ENCODE data around the gene INSR. TPM values are rescaled to one million over a fixed set of nuclear protein-coding genes. Genes with fewer than 3 reads are reported as not detected.

The INSR gene
- total and polyA plus RNA-seq, 2 experiments from 2014 or later = 19.2 to 52.1 TPM

DNA sequence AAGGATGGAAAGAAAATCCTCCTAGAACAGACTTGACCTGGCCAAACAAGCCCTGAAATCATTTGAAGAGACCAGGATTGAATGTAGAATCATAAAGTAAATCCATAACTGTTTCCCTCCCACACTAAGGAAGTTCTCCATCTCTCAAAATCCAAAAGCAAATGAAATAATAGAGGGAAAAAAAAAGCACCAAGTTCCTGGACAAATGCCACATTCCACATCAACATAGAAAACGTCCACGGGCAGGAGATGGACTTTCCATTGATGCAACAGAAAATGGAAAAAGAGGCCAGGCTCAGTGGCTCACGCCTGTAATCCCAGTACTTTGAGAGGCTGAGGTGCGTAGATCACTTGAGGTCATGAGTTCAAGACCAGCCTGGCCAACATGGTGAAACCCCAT lies 56.2 kb downstream of the INSR start:
- Mint-ChIP-seq H3K9me3 (peaks cover 24% of the 10 kb centered on the region), H3K4me3 (no peak overlapping the region), H3K36me3 (ENCODE audit: low read depth) (peaks cover 21% of the 10 kb centered on the region), H3K27ac (no peak overlapping the region), H3K4me1 (no peaks in the 10 kb centered on the region), H3K27me3 (ENCODE audit: insufficient read depth, low read depth, poor library complexity) (no peaks in the 10 kb centered on the region)
- Histone ChIP-seq H3K4me2 (no peak overlapping the region), H3K36me3 (ENCODE audit: insufficient read depth) (no peaks in the 10 kb centered on the region), H3F3A (replicated peaks; ENCODE audit: low read depth) (no peaks in the 10 kb centered on the region), H3K27me3 (ENCODE audit: insufficient read depth) (no peaks in the 10 kb centered on the region), H3K79me2 (replicated peaks; ENCODE audit: insufficient read depth) (peaks cover 44% of the 10 kb centered on the region), H4K20me1 (replicated peaks; ENCODE audit: insufficient read depth) (no peaks in the 10 kb centered on the region; the same call in 1 of the 2 replicates), H2AFZ (no peak overlapping the region), H3K27ac (ENCODE audit: low read depth) (no peak overlapping the region), H3K4me3 (no peak overlapping the region), H3K4me1 (ENCODE audit: insufficient read depth) (no peaks in the 10 kb centered on the region), H3K9me2 (ENCODE audit: insufficient read depth) (no peaks in the 10 kb centered on the region)
- TF ChIP-seq EZH2 (IDR thresholded peaks at IDR 0.05; ENCODE audit: low read depth, unreplicated experiment) (no peak), REST (IDR thresholded peaks at IDR 0.05; ENCODE audit: unreplicated experiment) (no peak), ZNF114 (CRISPR knock-in tag; IDR thresholded peaks at IDR 0.05) (no peak), JUNB (IDR thresholded peaks at IDR 0.05; ENCODE audit: unreplicated experiment) (no peak), POLR2AphosphoS5 (IDR thresholded peaks at IDR 0.05; ENCODE audit: low read depth) (no peak), NANOG (IDR thresholded peaks at IDR 0.05; ENCODE audit: borderline replicate concordance) (no peak), CREB1 (CRISPR knock-in tag; IDR thresholded peaks at IDR 0.05; ENCODE audit: low read depth) (no peak), ETS1 (IDR thresholded peaks at IDR 0.05) (no peak), ZNF331 (CRISPR knock-in tag; IDR thresholded peaks at IDR 0.05; ENCODE audit: low read depth) (no peak), STAT1 (IDR thresholded peaks at IDR 0.05; ENCODE audit: unreplicated experiment) (no peak), EZH2phosphoT487 (IDR thresholded peaks at IDR 0.05; ENCODE audit: unreplicated experiment) (no peak)
- ATAC-seq (no peak), DNase-seq (ENCODE audit: low spot score) (no peak)

- Histone ChIP-seq H3F3A (replicated peaks; ENCODE audit: low read depth) (no peaks in the 10 kb centered on the region), H3K4me1 (ENCODE audit: insufficient read depth) (no peaks in the 10 kb centered on the region), H3K36me3 (ENCODE audit: insufficient read depth) (no peaks in the 10 kb centered on the region), H3K79me2 (replicated peaks; ENCODE audit: insufficient read depth) (peaks cover 38% of the 10 kb centered on the region), H4K20me1 (replicated peaks; ENCODE audit: insufficient read depth) (peaks cover under 1% of the 10 kb centered on the region; the same call in 1 of the 2 replicates), H3K4me2 (no peak overlapping the region), H3K27me3 (ENCODE audit: insufficient read depth) (no peaks in the 10 kb centered on the region), H3K9me2 (ENCODE audit: insufficient read depth) (no peaks in the 10 kb centered on the region), H3K27ac (ENCODE audit: low read depth) (no peak overlapping the region), H2AFZ (no peak overlapping the region), H3K4me3 (no peak overlapping the region)
- Mint-ChIP-seq H3K27ac (no peak overlapping the region), H3K4me3 (no peak overlapping the region), H3K9me3 (peaks cover 24% of the 10 kb centered on the region), H3K4me1 (no peaks in the 10 kb centered on the region), H3K36me3 (ENCODE audit: low read depth) (peaks cover 21% of the 10 kb centered on the region), H3K27me3 (ENCODE audit: insufficient read depth, low read depth, poor library complexity) (no peaks in the 10 kb centered on the region)
- ATAC-seq (no peak), DNase-seq (ENCODE audit: low spot score) (no peak)
- TF ChIP-seq STAT1 (IDR thresholded peaks at IDR 0.05; ENCODE audit: unreplicated experiment) = no peak
- TF ChIP-seq ZNF462 (CRISPR knock-in tag; IDR thresholded peaks at IDR 0.05) = no peak
- TF ChIP-seq CREB1 (CRISPR knock-in tag; IDR thresholded peaks at IDR 0.05; ENCODE audit: low read depth) = no peak
- no peak for TF ChIP-seq NANOG (IDR thresholded peaks at IDR 0.05; ENCODE audit: borderline replicate concordance)
Measured at GRCh38 chr19:7236153-7236552, 58.1 kb downstream of the INSR start.
